Adipose tissue (tissue), 3 donors: ENCODE results near the gene CDKN3. TPM values are rescaled to one million over a fixed set of nuclear protein-coding genes. Genes with fewer than 3 reads are reported as not detected.
"Not testable (repeated sequence)": the region's sequence is repeated elsewhere in the genome, so short reads cannot be mapped to it uniquely, and the experiment has no call there.

Experiments used
- H3K27ac ChIP-seq: one replicate; pipeline ENCODE4 v1.5.1; 2013; ENCODE audit warnings: low read depth, low read length
- WGBS, 3 donors: extraction: QIAGEN DNeasy Blood & Tissue Kit; methylation state at CpG; one replicate each; pipeline ENCODE4 v1.1.7; 2013; 5-methylcytosine and 5-hydroxymethylcytosine counted together
- polyA plus RNA-seq, 3 donors: library from polyadenylated mRNA; stranded (reverse); fragments of 200-250 nt; gene quantifications; one replicate each; pipeline ENCODE4 v1.2.3, GENCODE V29; 2013
- donor health status: healthy with polysubstance abuse.
- donor health status: Bipolar disorder and iron deficiency.
- donor health status: healthy.

CDKN3 gene
- polyA plus RNA-seq, 3 donors = 0.99 to 6.1 (median 2.7) TPM

DNA sequence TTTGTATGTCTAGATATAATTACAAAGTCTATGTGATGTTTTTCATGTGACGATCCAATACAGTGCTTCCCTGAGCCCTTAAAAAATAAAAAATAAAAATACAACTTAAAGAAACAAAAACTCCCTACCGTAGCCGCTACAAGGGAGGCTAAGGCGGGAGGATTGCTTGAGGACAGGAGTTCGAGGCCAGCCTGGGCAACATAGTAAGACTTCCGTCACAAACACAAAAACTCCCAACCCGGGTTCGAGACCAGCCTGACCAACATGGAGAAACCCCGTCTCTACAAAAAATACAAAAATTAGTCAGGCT is 669 bp upstream of the CDKN3 start:
- 68 to 73% (median 71%) methylated on average over 9 of the region's 9 CpGs for WGBS, 3 donors
- H3K27ac ChIP-seq = no peak overlapping the region

DNA sequence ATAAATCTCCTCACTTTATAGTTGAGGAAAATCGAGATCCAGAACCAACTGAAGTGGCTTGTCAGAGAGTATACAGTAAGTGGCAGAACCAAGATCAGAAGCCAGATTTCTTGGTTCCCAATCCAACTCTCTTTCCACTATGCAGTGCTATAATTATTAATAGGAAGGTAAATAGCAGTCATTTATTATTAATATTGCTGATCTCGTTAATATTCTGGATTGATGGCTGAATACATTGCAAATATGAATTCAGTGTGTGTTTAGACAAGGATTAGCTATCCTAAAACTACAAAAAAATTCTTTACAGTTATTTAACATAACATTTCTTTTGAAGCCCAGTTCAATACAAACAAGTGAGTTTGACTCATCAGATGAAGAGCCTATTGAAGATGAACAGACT is 2.8 kb downstream of the CDKN3 start:
- no peak overlapping the region for H3K27ac ChIP-seq
- 89 to 93% (median 93%) methylated on average over 2 of the region's 2 CpGs for WGBS, 3 donors

GRCh38 chr14:54403401-54404005 is 6.7 kb downstream of the CDKN3 start:
- 96 to 97% (median 97%) methylated on average over 6 of the region's 6 CpGs for WGBS, 3 donors
- not testable (repeated sequence) for H3K27ac ChIP-seq

GRCh38 chr14:54410215-54410614 is 13.4 kb downstream of the CDKN3 start:
- WGBS, 3 donors = 94 to 96% (median 95%) methylated on average over 1 of the region's 1 CpG
- no peak overlapping the region for H3K27ac ChIP-seq

GRCh38 chr14:54411371-54411770 is 14.6 kb downstream of the CDKN3 start:
- H3K27ac ChIP-seq = no peak overlapping the region
- 96 to 97% (median 96%) methylated on average over 3 of the region's 3 CpGs for WGBS, 3 donors

GRCh38 chr14:54420478-54421142 is 23.8 kb downstream of the CDKN3 start:
- 44 to 57% (median 50%) methylated on average over 7 of the region's 7 CpGs for WGBS, 3 donors
- no peak overlapping the region for H3K27ac ChIP-seq

DNA sequence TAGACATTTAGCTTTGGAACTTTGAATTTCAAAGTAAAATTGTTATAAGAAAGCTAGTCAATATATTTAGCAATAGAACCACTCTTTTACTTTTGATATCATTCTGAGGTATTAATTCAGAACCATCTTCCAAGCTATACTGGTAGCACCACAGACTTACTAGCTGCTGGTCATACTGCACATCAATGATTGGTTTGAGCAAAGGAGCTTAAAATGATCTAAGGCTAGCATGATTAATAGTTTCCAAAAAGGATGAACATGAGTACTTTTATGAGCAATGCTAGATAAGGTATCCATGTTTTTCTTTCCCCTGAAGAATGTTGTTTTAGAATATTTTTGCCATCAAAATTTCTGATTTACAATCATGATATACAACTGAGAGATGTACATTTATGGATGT is 27.2 kb downstream of the CDKN3 start:
- no peak overlapping the region for H3K27ac ChIP-seq

GRCh38 chr14:54424479-54424901 is 27.7 kb downstream of the CDKN3 start:
- WGBS, 3 donors = 56 to 91% (median 88%) methylated on average over 4 of the region's 4 CpGs
- no peak overlapping the region for H3K27ac ChIP-seq

DNA sequence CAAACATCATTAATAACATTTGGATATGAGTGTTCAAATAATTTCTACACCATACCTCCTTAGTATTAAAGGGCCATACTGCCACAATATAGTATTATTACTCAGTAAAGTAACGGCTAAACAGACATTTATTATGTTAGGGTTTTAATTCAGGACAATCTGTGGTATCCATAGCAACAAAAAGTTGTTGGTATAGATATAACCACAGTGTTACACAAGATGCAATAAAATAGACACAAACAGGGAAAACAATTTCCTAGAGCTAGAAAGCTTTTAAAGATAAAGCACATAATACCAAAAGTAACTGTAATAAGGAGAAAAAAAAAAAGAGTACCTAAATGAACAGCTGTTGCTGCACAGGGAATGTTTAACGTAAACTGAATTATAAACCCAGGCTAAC is 28.3 kb downstream of the CDKN3 start:
- H3K27ac ChIP-seq = no peak overlapping the region
- WGBS, 3 donors = 68 to 86% (median 81%) methylated on average over 2 of the region's 2 CpGs

GRCh38 chr14:54425537-54426274 is 28.9 kb downstream of the CDKN3 start:
- WGBS, 3 donors = 90 to 95% (median 93%) methylated on average over 3 of the region's 3 CpGs
- no peak overlapping the region for H3K27ac ChIP-seq

GRCh38 chr14:54427871-54428270 is 31.1 kb downstream of the CDKN3 start:
- 75 to 95% (median 94%) methylated on average over 3 of the region's 3 CpGs for WGBS, 3 donors
- H3K27ac ChIP-seq = no peak overlapping the region

- H3K27ac ChIP-seq = no peak overlapping the region
- WGBS, 3 donors = 91 to 93% (median 92%) methylated on average over 2 of the region's 2 CpGs
Measured at GRCh38 chr14:54428527-54428926, 31.7 kb downstream of the CDKN3 start.

GRCh38 chr14:54435500-54435981 is 38.7 kb downstream of the CDKN3 start:
- 84 to 85% (median 84%) methylated on average over 4 of the region's 4 CpGs for WGBS, 3 donors

DNA sequence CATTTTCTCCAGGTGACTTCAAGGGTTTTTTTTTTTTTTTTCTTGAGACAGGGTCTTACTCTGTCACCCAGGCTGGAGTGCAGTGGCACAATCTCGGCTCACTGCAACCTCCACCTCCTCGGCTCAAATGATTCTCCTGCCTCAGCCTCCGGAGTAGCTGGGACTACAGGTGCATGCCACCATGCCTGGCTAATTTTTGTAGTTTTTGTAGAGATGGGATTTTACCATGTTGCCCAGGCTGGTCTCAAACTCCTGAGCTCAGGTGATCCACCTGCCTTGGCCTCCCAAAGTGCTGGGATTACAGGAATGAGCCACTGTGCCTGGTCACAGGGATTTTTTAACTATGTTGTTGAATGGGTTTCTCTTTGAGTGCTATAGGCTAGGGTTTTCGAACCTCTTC is 41.1 kb downstream of the CDKN3 start:
- WGBS, 3 donors = 93 to 96% (median 95%) methylated on average over 4 of the region's 4 CpGs
- not testable (repeated sequence) for H3K27ac ChIP-seq

More at GRCh38 chr14:54435500-54435981, 38.7 kb downstream of the CDKN3 start:
- H3K27ac ChIP-seq = no peak overlapping the region

- no peak overlapping the region for H3K27ac ChIP-seq
- WGBS, 3 donors = 87 to 94% (median 92%) methylated on average over 4 of the region's 4 CpGs
Measured at GRCh38 chr14:54438703-54439102, 41.9 kb downstream of the CDKN3 start.

DNA sequence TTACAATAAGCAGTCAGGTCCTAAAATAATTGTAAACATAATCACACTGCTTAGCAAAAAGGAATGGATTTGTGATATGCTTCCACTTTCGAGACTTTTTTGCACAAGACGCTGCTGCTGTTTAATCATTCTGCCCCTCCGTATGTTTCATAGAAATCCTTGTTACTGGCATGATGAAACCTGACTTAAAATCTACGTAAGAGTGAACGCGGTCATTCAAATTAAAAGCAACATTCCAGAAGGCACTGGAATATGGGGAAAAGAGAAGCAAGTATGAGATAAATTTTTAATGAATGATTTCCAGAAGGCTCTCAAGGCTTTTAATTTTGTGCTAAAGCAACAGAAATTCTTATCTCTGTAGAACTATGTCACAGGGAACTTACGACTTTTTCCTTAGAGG is 43.2 kb downstream of the CDKN3 start:
- H3K27ac ChIP-seq = no peak overlapping the region
- WGBS, 3 donors = 58 to 64% (median 59%) methylated on average over 7 of the region's 7 CpGs

DNA sequence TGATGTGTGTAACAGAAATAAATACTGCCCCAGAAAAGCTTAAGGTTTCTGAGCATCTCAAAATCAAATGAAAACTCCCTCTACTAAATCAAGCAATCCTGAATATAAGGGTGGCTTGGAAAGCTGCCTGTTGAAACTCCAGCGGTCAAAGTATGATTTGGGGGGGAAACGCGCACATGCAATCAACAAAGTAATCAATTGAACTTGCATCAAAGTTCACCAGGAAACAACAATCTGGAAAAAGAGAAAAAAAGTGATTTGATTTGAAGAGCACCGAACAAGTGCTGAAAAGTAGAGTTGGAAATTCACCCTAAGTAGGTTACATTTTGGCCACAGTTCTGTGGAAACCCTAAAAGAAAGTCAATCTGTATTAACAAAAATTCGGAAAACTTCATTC is 43.7 kb downstream of the CDKN3 start:
- WGBS, 3 donors = 2% methylated on average over 5 of the region's 5 CpGs
- peak overlapping the region; percentile 43 for H3K27ac ChIP-seq

GRCh38 chr14:54440873-54441868 is 44.4 kb downstream of the CDKN3 start, which contains the start of gene CNIH1:
Gene CNIH1, minus strand, starts transcription at chr14:54441374. Its CDS starts 47 bp downstream, at chr14:54441327.
- 0% methylated on average over 79 to 100 of the region's 100 CpGs for WGBS, 3 donors

More at GRCh38 chr14:54440873-54441868, 44.4 kb downstream of the CDKN3 start, which contains the start of gene CNIH1:
- peak within 1 kb of the TSS; percentile 43 for H3K27ac ChIP-seq
